ENCODE data around the gene TRIP12. TPM values are rescaled to one million over a fixed set of nuclear protein-coding genes. Genes with fewer than 3 reads are reported as not detected.
"Not testable (repeated sequence)": the region's sequence is repeated elsewhere in the genome, so short reads cannot be mapped to it uniquely, and the experiment has no call there.

The TRIP12 gene
- total RNA-seq, 4 donors from 2014 or later: 112 to 156 (median 129) TPM

GRCh38 chr2:229725716-229726574 lies 195.9 kb downstream of the TRIP12 start:
- 76 to 77% methylated on average over 7 of the region's 7 CpGs for WGBS, 2 donors
- DNase-seq (ENCODE audit: low spot score in 2 of 2): no peak
- no peak overlapping the region for H3K4me3 ChIP-seq (ENCODE audit: low read depth, poor library complexity, severe bottlenecking)
- TF ChIP-seq CTCF (IDR thresholded peaks at IDR 0.05): no peak
- TF ChIP-seq POLR2A (IDR thresholded peaks at IDR 0.05): no peak
- intact Hi-C loops (cut with DNase I; ENCODE audit: low total_unique reads): no loop called here

GRCh38 chr2:229723192-229723591 lies 198.6 kb downstream of the TRIP12 start:
- H3K4me3 ChIP-seq (ENCODE audit: low read depth, poor library complexity, severe bottlenecking); DNase-seq (ENCODE audit: low spot score in 2 of 2); intact Hi-C loops (cut with DNase I; ENCODE audit: low total_unique reads): not testable (repeated sequence)
- 74 to 83% methylated on average over 3 of the region's 3 CpGs for WGBS, 2 donors

- 52 to 64% methylated on average over 3 of the region's 3 CpGs for WGBS, 2 donors
- no peak for DNase-seq (ENCODE audit: low spot score in 2 of 2)
- intact Hi-C loops (cut with DNase I; ENCODE audit: low total_unique reads): no loop called here
- no peak overlapping the region for H3K4me3 ChIP-seq (ENCODE audit: low read depth, poor library complexity, severe bottlenecking)
- no peak for TF ChIP-seq CTCF (IDR thresholded peaks at IDR 0.05)
- TF ChIP-seq POLR2A (IDR thresholded peaks at IDR 0.05): no peak
Measured at GRCh38 chr2:229719926-229720647, 201.7 kb downstream of the TRIP12 start.

GRCh38 chr2:229718057-229718456 lies 203.8 kb downstream of the TRIP12 start:
- intact Hi-C loops (cut with DNase I; ENCODE audit: low total_unique reads): no loop called here
- no peak for TF ChIP-seq POLR2A (IDR thresholded peaks at IDR 0.05)
- no peak for TF ChIP-seq CTCF (IDR thresholded peaks at IDR 0.05)
- no peak overlapping the region for H3K4me3 ChIP-seq (ENCODE audit: low read depth, poor library complexity, severe bottlenecking)
- 35 to 44% methylated on average over 2 of the region's 2 CpGs for WGBS, 2 donors
- no peak for DNase-seq (ENCODE audit: low spot score in 2 of 2)

- DNase-seq (ENCODE audit: low spot score in 2 of 2): no peak
- intact Hi-C loops (cut with DNase I; ENCODE audit: low total_unique reads): no loop called here
- WGBS, 2 donors: 8 to 9% methylated on average over 4 of the region's 4 CpGs
- H3K4me3 ChIP-seq (ENCODE audit: low read depth, poor library complexity, severe bottlenecking): no peak overlapping the region
- TF ChIP-seq POLR2A (IDR thresholded peaks at IDR 0.05) (no peak), CTCF (IDR thresholded peaks at IDR 0.05) (no peak)
Measured at GRCh38 chr2:229715895-229716507, 205.8 kb downstream of the TRIP12 start.
